Measurements from ENCODE around the gene TBC1D22A. TPM values are rescaled to one million over a fixed set of nuclear protein-coding genes. Genes with fewer than 3 reads are reported as not detected.
A peak's percentile ranks its signal among the peaks of the same experiment; 100 is the strongest.

TBC1D22A gene
- total RNA-seq, 1 experiment from 2014 or later, result 32.6 TPM

DNA sequence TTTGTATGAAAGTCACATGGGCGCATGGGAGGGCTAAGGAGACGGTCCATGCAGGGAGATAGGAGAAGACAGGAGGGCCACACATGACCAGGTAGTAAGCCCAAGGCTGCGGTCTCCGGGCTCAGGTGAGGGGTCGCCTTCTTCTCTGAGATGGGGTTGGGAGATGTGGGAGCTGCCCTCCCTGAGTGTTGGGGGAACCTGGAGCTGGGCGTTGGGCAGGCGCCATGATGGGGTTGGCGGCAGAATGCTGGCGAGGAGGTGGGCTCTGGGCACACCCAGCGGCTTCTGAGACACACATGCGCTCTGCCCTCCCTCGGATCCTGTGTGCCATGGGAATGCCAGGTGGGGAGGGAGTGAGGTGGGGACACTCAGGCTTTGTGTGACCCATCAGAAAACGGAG, 254.8 kb downstream of the TBC1D22A start:
- CTCF ChIA-PET, result no interaction called here

DNA sequence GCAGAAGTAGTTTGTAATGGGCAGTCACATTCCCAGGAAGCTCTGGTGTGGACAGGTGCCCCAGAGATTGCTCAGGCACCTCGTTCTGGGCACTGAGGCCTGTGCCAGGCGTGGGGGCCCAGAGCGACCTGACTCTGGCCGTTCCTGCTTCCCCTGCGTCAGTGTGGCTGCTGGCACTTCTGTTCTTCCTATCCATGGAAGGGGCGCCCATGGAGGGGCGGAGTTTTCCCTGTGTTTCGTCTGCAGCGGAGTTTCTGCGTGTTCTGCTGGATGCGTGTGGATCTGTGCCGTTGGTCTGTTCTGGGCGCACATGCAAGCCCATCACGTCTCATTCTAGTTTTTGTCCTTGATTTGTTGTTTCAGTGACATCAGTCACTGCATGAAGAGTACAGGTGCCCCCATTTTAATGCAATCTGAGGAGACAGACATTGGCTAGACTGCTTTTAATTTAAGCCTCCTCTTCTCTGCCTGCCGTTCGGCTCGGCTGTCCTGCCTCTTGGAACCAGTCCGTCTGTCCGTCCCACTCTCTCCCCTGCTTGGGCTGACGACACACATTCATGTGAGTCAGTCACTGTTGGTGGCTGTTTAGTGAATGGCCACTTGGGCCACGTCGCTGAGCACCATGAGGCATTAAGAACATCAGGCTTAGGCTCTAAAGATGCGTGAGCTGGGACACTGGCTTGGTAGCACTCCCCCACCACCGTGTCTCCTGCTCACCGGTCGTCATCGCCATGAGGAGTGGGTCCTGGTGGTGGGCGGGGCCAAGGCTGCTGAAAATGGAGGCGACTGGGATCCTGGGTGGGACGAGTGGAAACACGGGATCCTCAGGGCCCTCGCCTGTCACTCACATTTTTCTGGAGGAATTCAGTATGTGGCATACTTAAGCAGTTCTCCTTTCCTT, 255.8 kb downstream of the TBC1D22A start:
- Histone ChIP-seq H3K4me1 (no peaks in the 10 kb centered on the region), H3K36me3 (ENCODE audit: control insufficient read depth, insufficient read depth, low read length) (no peaks in the 10 kb centered on the region), H3K27me3 (replicated peaks; ENCODE audit: control insufficient read depth, insufficient read depth, low read length) (no peaks in the 10 kb centered on the region), H3K9me3 (no peaks in the 10 kb centered on the region), H3K4me3 (ENCODE audit: low read depth, low read length) (no peak overlapping the region)
- peaks cover 36% of the 10 kb centered on the region for H3K36me3 Mint-ChIP-seq (ENCODE audit: insufficient read depth, unreplicated experiment)
- DNase-seq, result peak in 1 of 2 experiments; percentile 20
- CTCF ChIA-PET, result no interaction called here
- H3K4me1 Mint-ChIP-seq (ENCODE audit: low read depth, unreplicated experiment), result no peaks in the 10 kb centered on the region
- no peaks in the 10 kb centered on the region for H3K27me3 Mint-ChIP-seq (ENCODE audit: insufficient read depth, unreplicated experiment)
- intact Hi-C loops (cut with micrococcal nuclease; ENCODE audit: unreplicated experiment), result no loop called here
- no peak overlapping the region for H3K27ac Mint-ChIP-seq (ENCODE audit: unreplicated experiment)
- no TSS peak for BruUV-seq (replicated peaks)
- TF ChIP-seq, protein P1, sequence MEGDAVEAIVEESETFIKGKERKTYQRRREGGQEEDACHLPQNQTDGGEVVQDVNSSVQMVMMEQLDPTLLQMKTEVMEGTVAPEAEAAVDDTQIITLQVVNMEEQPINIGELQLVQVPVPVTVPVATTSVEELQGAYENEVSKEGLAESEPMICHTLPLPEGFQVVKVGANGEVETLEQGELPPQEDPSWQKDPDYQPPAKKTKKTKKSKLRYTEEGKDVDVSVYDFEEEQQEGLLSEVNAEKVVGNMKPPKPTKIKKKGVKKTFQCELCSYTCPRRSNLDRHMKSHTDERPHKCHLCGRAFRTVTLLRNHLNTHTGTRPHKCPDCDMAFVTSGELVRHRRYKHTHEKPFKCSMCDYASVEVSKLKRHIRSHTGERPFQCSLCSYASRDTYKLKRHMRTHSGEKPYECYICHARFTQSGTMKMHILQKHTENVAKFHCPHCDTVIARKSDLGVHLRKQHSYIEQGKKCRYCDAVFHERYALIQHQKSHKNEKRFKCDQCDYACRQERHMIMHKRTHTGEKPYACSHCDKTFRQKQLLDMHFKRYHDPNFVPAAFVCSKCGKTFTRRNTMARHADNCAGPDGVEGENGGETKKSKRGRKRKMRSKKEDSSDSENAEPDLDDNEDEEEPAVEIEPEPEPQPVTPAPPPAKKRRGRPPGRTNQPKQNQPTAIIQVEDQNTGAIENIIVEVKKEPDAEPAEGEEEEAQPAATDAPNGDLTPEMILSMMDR (IDR thresholded peaks at IDR 0.05; ENCODE audit: insufficient read depth in 1 of 2, low read depth in 1 of 2, low read length in 1 of 2, severe bottlenecking in 1 of 2, unreplicated experiment in 1 of 2), result no peak
- POLR2A ChIA-PET, result no interaction called here
- H3K4me3 Mint-ChIP-seq (ENCODE audit: unreplicated experiment), result no peak overlapping the region
- peaks cover 7% of the 10 kb centered on the region for H3K9me3 Mint-ChIP-seq (ENCODE audit: unreplicated experiment)

More for the DNA sequence above, 254.8 kb downstream of the TBC1D22A start:
- intact Hi-C loops (cut with micrococcal nuclease; ENCODE audit: unreplicated experiment), result no loop called here
- peaks cover 7% of the 10 kb centered on the region for H3K9me3 Mint-ChIP-seq (ENCODE audit: unreplicated experiment)
- no peaks in the 10 kb centered on the region for H3K27me3 Mint-ChIP-seq (ENCODE audit: insufficient read depth, unreplicated experiment)
- BruUV-seq (replicated peaks), result no TSS peak
- no peak overlapping the region for H3K27ac Mint-ChIP-seq (ENCODE audit: unreplicated experiment)
- peak in 1 of 2 experiments; percentile 17 for DNase-seq
- peaks cover 32% of the 10 kb centered on the region for H3K36me3 Mint-ChIP-seq (ENCODE audit: insufficient read depth, unreplicated experiment)
- Histone ChIP-seq H3K4me1 (no peaks in the 10 kb centered on the region), H3K4me3 (ENCODE audit: low read depth, low read length) (no peak overlapping the region), H3K27me3 (replicated peaks; ENCODE audit: control insufficient read depth, insufficient read depth, low read length) (no peaks in the 10 kb centered on the region), H3K9me3 (no peaks in the 10 kb centered on the region), H3K36me3 (ENCODE audit: control insufficient read depth, insufficient read depth, low read length) (no peaks in the 10 kb centered on the region)
- POLR2A ChIA-PET, result no interaction called here
- H3K4me3 Mint-ChIP-seq (ENCODE audit: unreplicated experiment), result no peak overlapping the region
- TF ChIP-seq, protein P1 (IDR thresholded peaks at IDR 0.05; ENCODE audit: insufficient read depth in 1 of 2, low read depth in 1 of 2, low read length in 1 of 2, severe bottlenecking in 1 of 2, unreplicated experiment in 1 of 2), result no peak
- no peaks in the 10 kb centered on the region for H3K4me1 Mint-ChIP-seq (ENCODE audit: low read depth, unreplicated experiment)

DNA sequence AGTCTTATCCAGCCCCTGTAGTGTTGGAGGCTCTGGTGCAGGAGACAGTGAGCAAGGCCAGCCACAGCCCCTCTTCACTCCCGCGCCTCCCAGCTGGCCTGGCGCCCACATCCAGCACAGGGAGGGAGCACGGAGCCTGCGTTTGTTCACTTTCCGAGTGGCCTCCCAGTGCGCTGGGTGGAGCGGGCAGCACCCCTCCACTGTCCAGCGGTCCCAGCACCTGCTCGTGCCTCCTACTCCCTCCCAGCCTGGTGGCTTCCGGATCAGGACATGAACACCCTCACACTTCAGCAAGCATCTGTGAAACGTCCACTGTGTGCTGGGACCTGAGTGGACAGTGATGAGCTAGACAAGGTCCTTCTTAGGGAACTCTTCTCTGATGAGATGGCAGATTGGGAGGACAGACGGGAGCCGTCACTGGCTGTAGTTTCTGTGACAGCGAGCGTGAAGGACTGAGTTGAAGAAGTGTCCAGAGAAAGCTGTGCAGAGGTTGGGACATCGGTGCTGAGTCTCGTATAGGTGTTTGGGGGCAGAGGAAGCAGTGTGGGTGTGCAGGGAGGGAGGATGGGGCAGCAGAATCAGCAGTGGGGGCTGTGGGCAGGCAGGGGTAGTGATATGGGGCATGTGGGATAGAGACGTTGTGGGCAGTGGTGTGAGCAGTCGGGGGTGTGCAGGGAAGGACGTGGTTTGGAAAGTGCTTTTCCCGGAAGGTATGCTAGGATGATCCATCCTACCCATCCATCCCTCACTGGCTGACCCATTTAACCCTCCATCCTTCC, 256.8 kb downstream of the TBC1D22A start:
- Histone ChIP-seq H3K27me3 (replicated peaks; ENCODE audit: control insufficient read depth, insufficient read depth, low read length) (no peaks in the 10 kb centered on the region), H3K36me3 (ENCODE audit: control insufficient read depth, insufficient read depth, low read length) (no peaks in the 10 kb centered on the region), H3K4me3 (ENCODE audit: low read depth, low read length) (no peak overlapping the region), H3K4me1 (no peaks in the 10 kb centered on the region), H3K9me3 (no peaks in the 10 kb centered on the region)
- H3K27me3 Mint-ChIP-seq (ENCODE audit: insufficient read depth, unreplicated experiment), result no peaks in the 10 kb centered on the region
- intact Hi-C loops (cut with micrococcal nuclease; ENCODE audit: unreplicated experiment), result no loop called here
- CTCF ChIA-PET, result no interaction called here
- BruUV-seq (replicated peaks), result no TSS peak
- H3K9me3 Mint-ChIP-seq (ENCODE audit: unreplicated experiment), result peaks cover 7% of the 10 kb centered on the region
- H3K36me3 Mint-ChIP-seq (ENCODE audit: insufficient read depth, unreplicated experiment), result peaks cover 40% of the 10 kb centered on the region
- H3K27ac Mint-ChIP-seq (ENCODE audit: unreplicated experiment), result no peak overlapping the region
- POLR2A ChIA-PET, result no interaction called here
- no peaks in the 10 kb centered on the region for H3K4me1 Mint-ChIP-seq (ENCODE audit: low read depth, unreplicated experiment)
- TF ChIP-seq, protein P1 (IDR thresholded peaks at IDR 0.05; ENCODE audit: insufficient read depth in 1 of 2, low read depth in 1 of 2, low read length in 1 of 2, severe bottlenecking in 1 of 2, unreplicated experiment in 1 of 2), result no peak
- DNase-seq, result peak in 1 of 2 experiments; percentile 17
- no peak overlapping the region for H3K4me3 Mint-ChIP-seq (ENCODE audit: unreplicated experiment)
